GM18511 (cell line): ENCODE results near the gene CD200.

Experiments used
- ATAC-seq: cut with Tn5 transposase; IDR thresholded peaks from one replicate; pipeline ENCODE4 v1.9.1; 2021; ENCODE audit warnings: mild to moderate bottlenecking, moderate library complexity; ENCODE audit not compliant: unreplicated experiment

CD200 gene, protein sequence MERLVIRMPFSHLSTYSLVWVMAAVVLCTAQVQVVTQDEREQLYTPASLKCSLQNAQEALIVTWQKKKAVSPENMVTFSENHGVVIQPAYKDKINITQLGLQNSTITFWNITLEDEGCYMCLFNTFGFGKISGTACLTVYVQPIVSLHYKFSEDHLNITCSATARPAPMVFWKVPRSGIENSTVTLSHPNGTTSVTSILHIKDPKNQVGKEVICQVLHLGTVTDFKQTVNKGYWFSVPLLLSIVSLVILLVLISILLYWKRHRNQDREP

DNA sequence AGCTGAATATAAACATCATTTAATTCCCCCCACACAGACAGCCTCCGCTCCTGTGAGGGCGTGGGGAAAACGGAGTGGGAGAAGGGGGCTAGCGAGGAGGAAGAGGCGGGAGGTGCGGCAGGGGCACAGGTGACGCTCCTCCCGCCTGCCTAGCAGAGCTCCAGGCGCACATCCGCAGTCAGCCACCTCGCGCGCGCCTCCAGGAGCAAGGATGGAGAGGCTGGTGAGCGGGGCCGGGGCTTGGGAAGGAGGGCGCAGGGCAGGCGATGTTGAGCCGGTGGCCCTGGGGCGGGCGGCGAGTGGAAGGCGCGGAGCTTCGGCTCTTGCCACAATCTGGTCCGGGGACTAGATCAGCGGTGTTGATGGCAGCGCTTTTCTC, at the start of gene CD200:
CD200 (plus strand) TSS at position 155 of the 379 bp plus-strand sequence; CDS start at position 212, 57 bp downstream.
- peak; percentile 71 for ATAC-seq

DNA sequence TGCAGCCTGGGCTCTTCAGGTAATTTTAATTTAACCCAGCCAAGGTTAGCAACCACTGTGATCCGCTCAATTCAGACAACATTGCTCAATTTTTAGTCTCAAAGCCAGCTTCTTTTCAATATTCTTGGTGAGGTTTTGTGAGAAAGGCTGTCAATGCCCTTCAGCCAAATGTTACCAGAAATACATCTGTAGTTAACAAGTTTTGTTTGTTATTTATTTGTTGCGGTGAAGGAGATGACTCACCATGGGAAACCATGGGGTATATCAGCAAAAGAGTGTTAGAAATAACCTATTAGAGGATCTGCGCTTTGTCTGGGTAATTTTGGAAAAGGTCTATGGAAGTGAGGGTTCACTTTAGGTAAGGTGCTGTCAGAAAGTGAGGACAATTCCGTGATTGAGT, 43.9 kb upstream of the CD200 start:
- no peak for ATAC-seq

DNA sequence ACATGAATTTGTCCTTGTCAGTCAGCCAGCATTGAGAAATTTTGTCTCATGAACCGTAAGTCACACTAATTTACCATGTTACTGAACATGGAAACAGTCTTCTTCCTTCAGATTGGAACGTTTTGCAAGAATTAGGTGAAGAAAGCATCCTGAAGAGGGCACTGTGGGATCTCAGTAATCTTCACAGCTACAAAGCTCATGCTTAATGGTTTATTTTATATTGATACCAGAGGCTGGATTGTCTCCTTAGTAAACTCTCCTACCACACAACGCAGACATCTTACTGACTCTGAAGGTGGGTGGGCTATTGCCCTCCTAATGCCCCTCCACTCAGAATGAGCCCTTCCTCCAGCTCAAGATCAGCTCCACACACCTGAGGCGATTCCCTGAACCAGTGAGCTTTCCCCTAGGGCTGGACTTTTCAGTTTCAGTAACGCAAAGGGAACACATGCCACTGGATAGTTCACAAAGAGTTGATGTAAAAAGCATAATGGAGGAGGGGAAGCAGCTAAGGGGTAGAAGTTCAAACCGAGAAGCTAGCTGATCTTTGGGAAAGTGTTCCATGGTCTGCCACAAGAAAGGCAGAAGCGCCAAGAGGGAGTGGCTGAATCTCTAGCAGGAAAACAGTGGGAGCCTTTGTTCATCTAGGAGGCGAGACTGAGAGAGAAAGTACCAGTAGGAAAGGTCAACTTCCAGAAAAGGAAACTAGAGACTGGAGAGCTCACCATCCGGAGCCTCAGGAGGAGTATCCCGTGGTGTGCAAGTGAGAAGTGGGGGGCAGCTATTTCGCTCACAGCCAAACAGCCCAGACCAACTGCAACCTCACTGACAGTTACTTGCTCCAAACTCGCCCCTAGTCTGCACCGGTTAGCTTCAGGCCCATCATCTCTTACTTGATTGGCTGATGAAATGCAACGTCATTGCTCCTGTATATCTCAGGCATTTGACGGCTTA, 39.3 kb upstream of the CD200 start, which contains the start of gene SLC9C1:
SLC9C1 (minus strand) TSS at position 849 of the 954 bp plus-strand sequence. CDS start 7,425 bp downstream, outside the sequence.
- ATAC-seq: peak; percentile 73

DNA sequence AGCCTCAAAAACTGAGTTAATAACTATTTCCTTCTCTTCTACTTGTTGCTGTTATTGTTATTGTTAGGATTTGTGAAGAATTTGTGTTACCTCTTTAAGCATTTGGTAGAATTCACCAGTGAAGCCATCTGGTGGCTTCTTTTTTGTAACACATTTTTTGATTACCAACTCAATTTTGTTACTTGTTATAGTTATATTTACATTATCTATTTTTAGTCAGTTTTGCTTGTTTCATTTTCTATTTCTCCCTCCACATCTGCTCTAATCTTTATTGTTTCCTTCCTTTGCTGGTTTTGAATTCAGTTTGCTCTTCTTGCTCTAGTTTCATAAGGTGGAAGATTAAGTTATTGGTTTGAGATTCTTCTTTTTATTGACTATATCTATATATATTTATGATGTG, 35.2 kb upstream of the CD200 start:
- peak; percentile 70 for ATAC-seq

DNA sequence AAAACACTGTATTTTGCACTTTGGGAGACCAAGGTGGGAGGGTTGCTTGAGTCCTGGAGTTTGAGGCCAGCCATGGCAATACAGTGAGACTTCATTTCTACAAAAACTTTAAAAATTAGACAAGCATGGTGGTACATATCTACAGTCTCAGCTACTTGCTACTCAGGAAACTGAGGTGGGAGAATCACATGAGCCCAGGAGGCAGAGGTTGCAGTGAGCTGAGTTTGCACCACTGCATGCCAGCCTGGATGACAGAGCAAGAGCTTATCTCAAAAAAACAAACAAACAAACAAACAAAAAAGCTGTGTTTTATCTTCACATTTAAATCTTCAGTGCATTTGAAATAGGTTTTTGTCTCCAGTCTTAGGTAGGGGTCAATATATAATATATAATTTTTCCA, 34.2 kb upstream of the CD200 start:
- no peak for ATAC-seq

DNA sequence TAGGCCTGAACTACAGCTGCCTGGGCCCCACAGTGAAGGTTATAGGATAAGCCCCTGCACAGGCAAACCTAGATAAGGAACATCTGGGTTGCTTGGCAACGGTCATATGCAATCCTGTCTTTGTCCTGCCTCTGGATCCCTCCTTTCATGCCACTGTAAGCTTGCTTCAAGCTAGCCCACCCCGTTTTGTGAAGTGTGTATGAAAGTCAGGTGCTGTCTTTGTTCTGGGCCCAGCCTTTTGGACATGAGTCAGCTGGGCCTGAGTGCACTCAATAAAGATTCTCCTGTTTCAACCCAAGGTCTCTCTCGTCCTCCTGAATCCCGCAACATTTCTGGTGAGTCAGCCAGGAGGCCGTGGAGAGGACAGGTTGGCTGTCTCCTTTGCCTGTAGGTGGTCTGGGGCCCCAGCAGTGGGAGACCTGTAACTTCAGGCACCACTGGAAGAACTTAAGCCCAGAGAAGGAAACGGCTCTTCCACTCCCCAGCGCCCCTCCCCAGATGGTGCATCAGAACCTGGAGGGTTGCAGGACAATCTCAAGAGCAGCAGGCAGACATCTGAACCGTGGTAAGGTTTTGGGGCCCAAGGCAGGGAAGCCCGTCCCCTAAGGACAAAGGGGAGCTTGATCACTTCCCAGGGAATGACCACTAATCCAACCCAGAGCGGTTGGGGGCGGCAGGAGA, 30.7 kb upstream of the CD200 start:
- no peak for ATAC-seq

DNA sequence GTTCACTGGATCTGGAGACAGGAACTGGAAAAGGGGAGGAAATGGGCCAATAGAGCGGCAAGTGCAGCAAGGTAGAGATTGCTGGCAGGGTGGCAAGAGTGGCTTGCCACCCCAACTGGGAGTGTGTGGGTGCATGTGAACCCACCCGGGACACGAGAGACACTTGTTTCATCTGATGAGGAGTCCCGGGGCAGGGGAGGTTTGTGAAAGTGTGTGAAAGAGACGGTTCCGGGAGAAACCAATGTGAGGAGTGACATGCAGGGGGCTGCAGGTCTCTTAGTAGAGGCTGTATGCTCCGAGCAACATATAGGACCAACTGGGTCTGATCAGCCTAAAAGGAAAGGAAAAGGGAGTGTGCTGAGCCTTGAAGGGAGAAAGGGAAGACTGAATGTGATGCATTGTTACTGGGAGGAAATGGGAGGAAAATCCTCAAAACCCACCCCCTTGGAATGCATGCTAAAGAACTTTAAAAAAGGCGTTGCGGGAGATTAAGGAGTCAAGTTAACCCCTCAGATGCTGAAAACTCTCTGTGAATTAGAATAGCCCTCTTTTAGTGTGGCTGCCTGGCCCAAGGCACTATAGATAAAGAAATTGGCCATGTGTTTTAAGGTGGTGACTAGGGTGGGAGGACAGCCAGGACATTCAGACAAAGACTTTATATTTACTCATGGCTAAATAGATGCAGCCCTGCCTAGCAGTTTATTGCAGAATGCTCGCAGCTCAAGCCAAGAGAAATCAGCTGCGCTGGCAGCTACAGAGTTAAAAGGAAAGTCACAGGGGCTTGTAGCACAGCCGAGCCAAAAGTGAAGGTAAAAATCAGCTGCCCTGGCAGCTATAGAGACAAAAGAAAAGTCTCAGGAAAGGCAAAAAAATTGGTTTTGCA, 29.8 kb upstream of the CD200 start:
- ATAC-seq: peak; percentile 71

DNA sequence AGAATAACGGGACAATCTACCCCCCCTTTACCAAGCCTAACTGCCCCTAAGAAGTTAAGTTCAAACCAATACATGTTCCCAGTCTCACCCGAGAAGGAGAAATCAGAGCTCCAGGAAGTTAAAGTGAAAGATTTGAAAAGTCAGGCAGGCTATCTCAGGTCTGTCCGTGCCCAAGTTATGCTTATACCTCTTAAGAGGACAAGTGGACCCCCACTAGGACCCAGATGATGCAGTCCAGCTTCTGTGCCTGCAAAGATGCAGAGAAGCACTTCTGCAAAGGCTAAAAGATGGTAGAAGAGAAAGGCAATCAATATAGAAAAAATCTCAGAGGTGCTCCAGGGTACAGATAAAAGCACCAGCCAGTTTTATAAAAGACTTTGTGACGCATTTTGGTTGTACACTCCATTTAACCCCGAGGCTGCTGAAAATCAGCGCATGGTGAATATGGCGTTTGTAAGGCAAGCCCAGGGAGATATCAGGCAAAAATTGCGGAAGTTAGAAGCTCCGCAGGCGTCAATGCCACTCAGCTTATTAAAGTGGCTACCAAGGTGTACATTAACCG, 29.1 kb upstream of the CD200 start:
- ATAC-seq: peak; percentile 58

DNA sequence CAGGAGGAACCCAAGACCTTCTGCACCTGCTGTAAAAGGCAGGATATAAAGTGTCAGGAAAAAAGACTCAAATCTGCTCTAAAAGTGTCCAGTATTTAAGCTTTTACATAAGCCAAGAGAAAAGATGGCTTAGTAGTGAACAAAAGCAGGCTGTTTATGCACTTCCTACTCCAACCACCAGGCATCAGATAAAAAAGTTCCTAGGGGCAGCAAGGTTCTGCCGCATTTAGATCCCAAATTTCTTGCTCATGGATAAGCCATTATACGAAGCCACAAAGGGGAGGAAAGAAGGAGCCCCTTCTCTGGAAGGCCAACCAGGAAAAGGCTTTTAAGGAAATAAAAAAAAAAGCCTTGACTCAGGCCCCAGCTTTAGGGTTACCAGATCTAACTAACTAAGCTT, 28.3 kb upstream of the CD200 start:
- no peak for ATAC-seq

DNA sequence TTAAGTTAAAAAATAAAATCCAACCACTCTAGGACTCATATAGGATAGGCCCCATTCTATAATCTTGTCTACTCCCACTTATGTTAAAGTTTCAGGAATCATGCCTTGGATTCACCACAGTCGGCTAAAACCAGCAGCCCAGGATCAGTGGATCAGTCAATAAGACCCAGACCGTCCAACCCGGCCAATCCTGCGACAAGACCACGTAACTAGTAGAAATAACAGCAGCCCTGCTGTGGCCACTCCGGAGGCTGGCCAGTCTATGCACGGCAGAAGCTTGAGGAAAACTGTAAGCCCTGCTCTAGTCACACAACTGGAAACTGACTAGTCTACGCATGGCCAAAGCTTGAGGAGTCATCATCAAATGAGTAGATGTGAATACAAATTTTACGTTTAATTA, 26.1 kb upstream of the CD200 start:
- no peak for ATAC-seq

DNA sequence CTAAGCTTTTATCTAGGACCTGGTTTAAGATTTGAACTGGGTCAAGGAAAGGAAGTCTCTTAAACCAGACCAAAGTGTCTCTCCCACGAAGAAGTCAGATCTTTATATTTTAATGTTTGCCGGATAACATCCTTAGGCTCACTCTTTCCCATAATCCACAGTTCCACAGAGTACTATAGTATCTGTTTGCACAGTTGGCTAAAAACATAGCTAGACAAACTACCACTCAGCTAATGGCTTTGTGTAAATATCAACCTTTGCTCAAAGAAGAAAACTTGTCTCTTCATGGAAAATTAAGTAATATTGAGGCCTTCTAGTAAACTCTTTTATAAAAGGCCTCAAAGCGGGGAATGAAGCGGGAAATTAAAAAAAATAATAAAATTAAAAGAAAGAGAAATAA, 25.4 kb upstream of the CD200 start:
- no peak for ATAC-seq

DNA sequence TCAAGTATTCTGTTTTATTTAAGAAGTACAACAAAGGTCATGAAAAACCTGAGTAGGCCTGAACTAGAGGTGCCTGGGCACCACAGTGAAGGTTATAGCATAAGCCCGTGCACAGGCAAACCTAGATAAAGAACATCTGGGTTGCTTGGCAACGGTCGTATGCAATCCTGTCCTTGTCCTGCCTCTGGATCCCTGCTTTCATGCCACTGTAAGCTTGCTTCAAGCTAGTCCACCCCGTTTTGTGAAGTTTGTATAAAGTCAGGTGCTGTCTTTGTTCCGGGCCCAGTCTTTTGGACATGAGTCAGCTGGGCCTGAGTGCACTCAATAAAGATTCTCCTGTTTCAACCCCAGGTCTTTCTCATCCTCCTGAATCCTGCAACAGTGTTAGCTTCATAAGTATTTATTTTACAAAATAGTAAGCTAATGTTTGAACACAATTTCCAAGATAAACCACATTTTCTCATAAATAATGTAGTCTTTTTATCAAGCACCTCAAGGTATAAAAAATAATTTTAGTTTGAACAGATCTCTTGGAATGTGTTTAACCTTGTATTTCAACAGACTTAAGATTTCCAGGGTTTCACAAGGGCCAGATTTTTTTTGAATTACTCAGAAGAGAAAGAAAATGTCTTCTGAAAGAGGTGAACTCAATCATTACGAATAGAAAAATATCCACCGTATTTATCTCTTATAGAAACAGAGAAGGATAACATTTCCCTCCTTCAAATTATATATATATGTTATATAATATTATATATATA, 24.6 kb upstream of the CD200 start:
- no peak for ATAC-seq

DNA sequence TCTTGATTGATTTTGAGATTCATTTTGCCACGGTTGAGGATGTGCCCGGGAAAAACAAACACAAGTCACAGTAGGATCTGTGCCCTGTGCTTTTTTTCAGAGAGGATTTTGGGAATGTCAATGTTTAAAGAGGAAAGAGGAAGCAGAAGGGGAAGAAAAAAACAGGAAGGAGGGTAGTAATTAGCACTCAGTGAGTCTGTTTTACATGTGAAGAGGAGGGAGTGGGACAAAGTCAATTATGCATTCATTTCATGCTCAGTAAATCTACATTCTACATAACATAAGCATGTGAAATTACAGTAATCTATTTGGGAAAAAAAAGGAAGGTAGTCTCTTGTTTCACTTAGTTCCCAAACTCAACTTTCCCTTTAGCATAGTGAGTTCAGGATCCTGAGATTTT, 18.3 kb upstream of the CD200 start:
- no peak for ATAC-seq

DNA sequence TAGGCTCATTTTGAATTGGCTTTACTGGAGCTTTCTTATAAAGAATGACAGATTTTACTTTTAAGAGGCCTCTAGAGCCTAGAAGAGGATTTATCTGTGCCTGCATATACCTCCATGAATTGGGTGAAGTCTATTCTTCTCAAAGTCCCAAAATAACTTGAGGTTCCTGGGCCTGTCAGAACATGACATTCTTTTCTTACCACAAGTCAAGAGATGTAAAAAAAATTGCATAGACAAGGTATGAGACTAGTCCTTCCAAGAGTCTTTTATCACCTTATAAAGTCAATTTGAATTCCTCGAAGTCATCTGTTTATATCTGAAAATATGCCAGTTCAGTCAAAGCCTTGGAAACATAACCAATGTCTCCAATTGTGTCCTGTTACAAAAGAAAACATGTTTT, 17.2 kb upstream of the CD200 start:
- no peak for ATAC-seq

DNA sequence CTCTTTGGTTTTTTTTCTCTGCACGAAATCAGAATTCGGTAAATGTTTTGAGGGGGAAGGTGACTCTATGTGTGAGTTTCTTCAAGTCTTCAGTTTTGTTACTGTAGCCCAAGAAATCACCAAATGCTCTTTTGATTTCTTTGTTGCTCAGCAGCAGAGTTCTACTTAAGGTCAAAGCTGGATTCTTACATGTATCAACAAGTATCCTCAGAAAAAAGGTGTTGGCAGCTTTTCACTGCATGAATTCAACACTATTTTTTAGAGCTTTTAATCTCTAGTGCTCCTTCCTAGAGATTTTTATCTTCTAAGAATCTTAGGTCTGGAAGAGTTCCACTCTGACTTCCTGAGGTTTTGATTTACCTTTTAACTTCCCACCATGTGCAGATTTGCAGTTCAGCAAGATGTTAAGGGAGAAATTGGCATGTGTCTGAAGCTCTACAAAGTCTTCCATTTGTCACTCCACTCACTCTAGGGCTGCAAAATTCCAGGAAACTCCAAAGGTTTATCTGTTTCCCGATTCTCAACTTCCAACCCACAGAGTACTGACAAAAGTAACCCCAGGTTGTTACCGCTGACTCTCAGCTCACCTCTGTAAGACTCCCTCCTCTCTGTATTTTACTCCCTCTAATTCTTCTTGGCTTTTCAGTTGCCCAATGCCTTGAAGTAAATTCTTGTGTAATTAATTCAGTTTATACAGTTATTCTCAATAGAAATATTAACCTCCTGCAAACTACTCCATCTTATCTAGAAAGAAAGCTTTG, 13.3 kb upstream of the CD200 start:
- no peak for ATAC-seq

DNA sequence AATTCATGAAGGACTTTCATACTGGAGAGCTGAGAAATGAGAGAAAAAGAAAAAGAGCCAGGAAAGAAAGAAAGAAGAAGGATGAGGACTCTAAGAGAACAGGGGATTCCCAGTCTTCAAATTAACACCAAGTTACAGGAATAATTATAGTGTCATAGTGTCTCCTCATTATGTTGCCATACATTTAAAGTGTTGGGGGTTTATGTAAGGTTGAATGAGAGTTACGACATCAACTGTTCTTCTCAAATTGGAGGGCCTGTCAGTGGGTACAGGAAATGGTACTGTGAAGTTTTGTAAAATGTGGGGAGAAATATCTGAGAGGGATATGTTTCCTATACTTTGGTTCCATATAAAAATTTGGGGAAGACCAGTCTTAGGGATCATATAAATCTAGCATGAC, 12.3 kb upstream of the CD200 start:
- no peak for ATAC-seq

DNA sequence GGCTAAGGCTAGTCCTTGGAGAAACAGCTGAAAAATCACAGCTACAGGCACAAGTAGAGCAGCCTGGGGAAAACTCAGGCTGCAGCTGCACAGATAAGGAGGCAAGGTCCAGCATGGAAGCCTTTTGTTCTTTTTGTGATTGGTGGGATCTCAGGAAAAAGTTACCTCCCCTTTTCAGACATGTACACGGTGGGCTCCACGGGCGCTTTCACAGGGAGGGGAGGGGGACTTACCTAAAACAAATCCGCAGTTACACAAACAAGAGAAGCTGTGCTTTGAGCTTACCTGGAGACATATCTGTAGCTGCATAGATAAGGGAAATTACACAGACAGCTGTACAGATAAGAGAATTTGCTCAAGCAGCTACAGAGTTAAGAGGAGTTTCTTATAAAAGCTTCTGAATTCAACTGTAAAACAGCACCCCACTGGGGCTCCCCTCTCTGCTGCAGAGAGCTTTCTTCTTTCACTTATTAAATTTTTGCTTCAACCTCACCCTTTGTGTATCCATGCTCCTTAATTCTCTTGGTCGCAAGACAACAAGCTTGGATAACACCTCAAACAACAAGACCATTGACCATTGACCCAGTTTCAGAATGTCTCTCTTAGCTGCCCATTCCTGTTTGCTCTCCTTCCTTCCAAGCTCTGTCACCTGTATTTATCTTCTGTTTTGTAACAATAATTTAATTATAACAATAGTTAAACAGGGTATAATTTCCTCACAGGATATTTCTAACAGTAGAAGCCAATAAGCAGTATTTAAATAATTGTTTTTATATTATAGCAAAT, 10.9 kb upstream of the CD200 start:
- ATAC-seq: no peak

DNA sequence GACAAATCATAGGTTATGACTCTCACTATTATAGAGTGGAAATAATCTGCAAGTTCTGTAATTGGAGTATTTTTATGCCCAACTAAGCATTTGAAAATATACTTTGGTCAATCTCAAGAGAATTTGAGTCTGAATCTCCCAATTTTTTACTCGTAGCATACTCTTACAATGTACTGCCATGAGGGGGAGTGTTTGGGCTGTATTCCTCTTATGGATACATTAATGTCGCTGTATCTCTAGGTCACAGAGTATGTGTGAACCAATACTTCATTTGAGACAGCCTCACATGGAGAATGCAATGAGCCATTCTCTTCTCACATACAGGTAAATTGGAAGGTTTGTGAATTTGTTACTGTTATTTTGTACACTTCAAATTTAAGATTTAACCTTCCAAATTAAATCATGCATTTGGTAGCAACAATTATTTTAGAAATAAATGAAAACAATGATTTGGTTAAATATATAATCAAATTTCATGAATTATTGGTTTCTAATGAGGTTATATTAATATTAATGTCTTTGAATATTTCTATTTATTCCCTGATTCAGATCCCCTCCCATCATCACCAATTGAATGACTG, 5.5 kb upstream of the CD200 start:
- peak; percentile 97 for ATAC-seq
